Measurements from ENCODE around the gene FBXW7.
A peak's percentile ranks its signal among the peaks of the same experiment; 100 is the strongest.

FBXW7 gene

DNA sequence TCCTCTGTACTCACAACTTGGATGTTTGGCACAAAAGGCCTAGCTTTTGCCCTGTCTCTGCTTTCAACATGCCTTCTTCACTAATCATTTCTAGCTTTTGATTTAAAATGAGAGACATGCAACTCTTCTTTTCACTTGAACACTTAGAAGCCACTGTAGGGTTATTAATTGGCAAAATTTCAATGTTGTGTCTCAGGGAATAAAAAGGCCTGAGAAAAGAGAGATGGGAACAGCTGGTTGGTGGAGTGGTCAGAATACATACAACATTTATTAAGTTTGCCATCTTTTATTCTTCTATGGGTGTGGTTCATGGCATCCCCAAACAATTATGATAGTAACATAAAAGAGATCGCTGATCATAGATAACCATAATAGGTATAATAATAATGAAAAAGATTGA lies 114.3 kb downstream of the FBXW7 start:
- no peak for DNase-seq

DNA sequence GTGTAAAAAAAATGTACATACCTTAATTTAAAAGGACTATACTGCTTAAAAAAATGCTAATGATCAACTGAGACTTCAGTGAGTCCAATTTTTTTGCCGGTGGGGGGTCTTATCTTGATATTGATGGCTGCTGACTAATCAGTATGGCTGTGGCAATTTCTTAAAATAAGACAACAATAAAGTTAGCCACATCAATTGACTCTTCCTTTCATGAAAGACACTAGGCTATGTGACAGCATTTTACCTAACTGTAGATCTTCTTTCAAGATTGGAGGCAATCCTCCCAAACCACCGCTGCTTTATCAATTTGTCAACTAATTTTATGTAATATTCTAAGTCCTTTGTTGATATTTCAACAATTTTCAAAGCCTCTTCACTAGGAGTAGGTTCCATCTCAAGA lies 116.1 kb downstream of the FBXW7 start:
- DNase-seq: no peak

DNA sequence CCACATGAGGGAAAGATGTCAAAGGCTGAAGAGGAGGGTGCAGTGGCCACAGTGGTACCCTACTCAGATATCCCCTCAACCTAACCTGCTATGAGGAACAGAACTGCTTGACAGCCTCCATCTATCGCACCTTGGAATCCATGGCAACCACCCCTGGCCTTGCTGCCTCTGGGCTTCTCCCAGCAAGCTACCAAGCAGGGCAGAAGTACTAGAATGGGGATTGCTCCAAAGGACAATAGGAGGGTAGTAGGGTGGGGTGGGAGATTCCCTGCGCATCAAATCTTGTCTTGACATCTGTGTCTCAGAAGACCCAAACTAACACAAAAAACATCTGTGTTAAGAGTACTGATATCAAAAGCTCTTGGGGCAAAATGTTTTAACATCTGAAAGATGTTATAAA lies 118.2 kb downstream of the FBXW7 start:
- no peak for DNase-seq

DNA sequence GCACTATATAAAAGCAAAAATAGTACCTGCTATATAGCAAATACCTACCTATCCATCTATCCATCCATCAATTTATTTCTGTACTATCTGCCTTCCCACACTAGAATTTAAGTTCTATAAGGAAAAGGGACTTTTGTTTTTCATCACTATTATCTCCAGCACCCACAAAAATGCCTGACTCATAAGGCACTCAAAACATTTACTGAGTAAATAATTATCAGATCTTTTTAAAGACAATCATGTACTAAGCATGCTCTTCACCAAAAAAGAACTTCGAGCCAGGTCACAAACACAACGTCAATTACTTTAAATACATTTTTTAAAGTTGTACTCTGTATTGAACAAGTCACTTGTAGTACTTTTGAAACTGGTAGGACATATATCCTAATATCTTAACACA lies 119.9 kb downstream of the FBXW7 start:
- no peak for DNase-seq

DNA sequence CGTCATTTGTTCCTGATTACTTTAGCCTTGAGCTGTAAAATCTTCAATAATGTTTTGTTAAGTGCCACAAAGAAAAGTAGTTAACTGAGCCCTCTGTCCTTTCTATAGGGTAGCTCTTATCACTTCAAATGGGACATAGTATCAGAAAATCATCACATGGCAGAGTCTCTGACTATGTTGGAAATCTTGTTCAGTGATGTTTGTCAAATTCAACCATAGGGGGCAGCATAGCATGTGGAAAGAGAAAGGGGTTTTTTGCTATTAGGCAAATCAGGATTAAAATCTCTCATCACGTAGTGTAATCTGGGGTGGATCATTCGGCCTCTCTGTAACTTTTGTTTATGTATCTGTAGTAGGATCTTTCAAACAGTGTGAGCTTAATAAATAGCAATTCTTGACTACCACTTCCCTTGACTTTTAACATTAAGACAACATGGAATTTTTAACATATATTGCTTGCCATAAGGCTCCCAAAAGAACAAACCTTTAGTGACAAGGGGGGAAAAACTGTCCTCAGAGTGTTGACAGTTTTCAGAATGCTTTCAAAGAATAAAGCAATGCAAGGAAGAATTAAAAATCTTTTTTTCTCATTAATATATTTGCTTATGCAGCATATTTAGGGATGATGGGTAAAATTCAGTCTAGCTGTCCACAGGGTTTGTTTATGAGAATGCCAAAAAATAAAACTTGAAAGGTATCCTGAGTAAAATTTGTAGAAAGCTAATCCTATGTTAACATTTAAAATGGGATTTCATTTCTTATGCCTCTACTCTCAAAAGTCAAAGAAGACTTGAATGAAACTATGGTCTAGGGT lies 127.2 kb downstream of the FBXW7 start:
- no peak for DNase-seq

DNA sequence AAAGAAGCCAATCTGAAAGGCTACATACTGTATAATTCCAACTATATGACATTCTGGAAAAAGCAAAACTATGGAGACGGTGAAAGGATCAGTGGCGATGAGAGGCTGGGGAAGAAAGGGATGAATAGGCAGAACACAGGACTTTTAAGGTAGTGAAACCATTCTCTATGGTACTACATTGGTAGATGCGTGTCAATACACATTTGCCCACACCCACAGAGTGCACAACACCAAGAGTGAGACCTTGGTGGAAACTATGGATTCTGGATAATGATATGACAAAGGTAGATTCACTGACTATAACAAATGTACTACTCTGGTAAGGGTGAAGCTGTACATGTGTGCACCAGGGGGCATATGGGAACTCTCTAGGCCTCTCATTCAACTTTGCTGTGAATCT lies 134.5 kb downstream of the FBXW7 start:
- DNase-seq: no peak

DNA sequence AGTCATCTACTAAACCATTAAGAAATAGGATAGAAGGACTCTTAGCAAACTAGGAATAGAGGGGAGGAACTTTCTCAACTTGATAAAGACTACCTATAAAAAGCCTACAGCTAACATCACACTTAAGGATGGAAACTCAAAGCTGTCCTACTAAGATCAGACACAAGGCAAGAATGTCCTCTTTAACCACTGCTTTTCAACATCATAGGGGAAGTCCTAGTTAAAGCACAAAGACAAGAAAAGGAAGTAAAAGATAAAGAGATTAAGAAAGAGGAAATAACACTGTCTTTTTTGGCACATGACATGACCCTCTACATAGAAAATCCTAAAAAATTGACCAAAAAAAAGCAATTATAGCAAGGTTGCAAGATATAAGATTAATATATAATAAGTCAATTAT lies 136.6 kb downstream of the FBXW7 start:
- DNase-seq: no peak

DNA sequence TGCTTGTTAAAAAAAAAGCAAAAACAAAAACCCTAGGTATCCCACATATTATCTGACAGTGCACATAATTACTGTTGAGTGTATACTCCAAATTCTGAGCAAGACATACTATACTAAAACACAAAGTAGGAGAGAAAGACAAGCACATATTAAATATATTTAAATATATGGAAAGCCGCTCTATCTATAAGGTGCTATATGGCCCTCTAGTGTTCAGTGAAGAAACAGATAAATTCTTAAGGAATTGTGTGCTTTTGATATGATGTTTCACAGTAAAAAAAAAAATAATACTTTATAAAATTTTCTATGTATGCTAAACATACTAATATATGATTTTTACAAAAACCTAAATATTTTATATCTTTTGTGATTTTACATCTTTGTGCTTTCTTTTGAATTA lies 137.8 kb downstream of the FBXW7 start:
- no peak for DNase-seq

DNA sequence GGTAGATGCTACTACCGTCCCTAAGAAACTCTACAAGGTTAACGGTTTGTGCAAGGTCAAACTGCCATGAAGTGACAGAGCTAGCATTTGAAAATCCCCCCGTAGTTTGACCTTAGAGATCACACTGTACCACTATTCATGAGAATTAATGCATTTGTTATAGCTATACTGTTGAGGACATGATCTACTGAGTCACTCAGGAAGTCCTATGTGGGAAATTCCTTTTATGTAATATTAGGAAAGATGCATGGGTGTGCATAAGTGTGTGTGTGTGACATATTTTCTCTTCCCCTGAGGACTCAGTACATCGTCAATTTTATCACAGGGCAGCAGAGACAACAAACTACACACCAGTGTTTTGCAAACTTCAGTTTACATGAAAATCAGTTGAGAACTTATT lies 141.1 kb downstream of the FBXW7 start:
- DNase-seq: no peak

DNA sequence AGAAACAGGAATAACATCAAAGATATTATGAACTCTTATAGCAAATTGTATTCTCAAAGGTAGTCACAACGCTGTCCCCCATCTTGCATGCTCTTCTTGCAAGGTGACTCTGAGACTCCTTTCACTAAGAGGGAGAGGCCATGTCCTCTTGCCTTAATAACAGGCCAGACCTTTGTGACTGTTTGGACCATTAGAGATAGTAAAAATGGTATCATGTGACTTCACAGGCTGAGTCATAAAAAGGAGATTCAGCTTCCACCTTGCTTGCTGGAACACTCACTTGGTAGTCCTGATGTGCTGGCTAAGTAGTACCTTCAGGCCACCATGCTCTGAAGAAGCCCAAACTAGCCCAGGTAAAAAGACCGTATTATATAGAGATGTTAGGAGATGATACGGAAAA lies 143.8 kb downstream of the FBXW7 start:
- DNase-seq: no peak

DNA sequence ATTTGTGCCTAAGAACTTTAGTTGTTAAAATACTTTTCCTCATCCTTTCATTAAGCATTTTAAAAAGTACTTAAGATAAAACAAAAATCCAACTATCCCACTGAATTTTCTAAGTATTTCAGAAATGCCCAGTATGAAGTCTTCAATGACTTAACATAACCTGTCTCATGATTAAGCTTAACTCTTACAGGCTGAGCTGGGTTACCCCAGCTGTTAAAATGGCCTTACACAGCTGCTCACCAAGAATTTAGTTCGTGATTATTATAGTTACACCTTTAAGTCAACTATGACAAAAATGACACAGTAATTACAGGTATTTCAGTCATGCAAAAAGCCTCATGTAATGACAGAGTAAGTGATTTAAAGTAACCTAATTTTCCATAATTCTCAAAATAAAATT lies 145.7 kb downstream of the FBXW7 start:
- no peak for DNase-seq

DNA sequence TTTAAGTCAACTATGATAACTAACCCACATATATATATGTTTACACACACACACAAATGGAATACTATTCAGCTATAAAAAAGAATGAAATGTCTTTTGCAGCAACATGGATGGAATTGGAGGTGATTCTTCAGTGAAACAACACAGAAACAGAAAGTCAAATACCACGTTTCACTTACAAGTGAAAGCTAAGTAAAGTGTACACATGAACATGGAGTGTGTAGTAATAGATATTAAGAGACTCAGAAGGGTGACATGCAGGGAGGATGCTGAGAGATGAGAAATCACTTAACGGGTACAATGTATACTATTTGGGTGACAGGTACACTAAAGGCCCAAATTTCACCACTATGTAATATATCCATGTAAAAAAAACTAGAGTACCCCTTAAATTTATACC lies 146.5 kb downstream of the FBXW7 start:
- DNase-seq: no peak

DNA sequence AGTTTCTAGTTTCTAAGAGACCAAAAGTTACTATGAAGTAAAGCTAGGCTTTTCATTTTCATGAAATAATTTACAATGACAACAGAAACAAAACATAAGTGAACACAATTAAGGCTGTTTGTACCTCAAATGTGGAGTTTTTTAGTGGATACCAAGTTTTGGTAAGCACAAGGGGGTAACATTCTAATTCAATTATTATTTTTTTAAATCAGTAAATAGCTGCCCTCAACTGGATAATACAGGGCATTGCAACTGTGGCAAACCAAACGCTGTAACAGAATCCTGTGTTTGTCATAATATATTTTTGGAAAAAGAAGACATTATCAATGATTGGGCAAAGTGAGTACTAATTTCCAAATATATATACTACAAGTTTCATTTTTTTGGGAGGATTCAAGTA lies 150.3 kb downstream of the FBXW7 start:
- no peak for DNase-seq

DNA sequence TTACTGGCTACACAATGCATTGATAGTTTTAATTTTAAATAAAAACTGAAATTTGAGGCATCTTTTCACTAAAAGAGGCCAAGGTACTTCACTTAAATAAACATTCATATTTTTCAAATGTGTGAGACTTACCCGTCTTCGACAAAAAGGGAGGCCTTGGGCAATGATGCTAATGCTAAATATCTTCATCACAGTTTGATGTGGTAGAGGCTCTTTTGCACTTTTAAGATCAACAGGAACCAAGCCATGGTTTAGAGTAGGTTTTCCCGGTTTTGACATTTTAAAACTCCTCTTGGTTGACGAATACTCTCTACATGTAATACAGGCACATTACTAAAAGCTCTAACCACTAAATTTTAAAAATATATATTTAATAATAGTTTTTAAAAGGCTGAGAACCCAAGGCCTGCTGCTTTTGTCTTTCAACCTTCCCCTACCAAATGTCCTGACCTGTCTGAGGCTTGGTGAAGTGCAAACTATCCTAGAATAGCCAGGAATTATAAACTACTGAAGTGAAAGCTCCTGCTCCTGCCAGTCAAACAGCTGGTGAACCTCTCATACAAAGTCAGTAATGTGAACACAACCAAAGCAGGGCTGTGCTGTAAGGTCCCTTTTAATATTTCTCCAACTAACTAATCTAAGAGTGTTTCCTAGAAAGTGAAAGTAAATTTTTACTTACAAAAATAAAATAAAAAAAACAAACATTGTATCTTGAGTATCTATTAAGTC lies 153.7 kb downstream of the FBXW7 start:
- no peak for DNase-seq

DNA sequence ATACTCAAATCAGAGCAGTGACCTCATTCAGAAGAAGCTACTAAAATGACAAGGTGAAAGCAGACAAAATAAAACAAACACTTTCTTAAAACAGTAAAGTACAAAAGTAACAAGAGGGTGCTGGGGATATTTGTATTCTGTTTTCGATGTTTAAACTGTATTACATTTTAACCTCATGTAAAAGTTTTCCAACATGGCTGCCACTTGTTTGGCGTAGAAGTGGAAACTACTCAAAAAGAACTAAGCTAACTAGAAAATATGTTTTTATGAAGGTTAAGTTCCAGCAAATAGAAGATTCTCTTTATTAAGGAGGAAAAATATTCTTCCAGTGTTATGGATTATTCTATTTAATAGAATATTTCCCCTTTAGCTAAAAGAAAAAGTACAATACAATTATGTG lies 155.0 kb downstream of the FBXW7 start:
- DNase-seq: no peak

DNA sequence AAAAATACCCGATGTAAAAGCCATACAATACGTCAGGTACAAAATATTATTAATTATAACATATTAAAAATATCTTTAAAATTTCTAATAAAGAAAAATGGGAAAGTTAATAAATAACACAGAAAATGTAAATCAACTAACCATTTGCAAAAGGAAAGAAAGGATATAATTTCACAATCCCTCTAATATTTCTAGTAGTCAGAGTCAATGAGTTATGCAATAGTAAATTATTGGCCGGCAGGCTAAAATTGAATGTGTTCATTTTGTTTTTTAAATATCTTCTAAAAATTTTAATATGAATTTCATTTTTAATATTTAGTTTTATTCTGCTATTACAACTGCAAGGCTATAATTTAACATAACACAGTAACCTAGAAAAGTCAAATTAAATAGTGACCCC lies 155.7 kb downstream of the FBXW7 start:
- no peak for DNase-seq

DNA sequence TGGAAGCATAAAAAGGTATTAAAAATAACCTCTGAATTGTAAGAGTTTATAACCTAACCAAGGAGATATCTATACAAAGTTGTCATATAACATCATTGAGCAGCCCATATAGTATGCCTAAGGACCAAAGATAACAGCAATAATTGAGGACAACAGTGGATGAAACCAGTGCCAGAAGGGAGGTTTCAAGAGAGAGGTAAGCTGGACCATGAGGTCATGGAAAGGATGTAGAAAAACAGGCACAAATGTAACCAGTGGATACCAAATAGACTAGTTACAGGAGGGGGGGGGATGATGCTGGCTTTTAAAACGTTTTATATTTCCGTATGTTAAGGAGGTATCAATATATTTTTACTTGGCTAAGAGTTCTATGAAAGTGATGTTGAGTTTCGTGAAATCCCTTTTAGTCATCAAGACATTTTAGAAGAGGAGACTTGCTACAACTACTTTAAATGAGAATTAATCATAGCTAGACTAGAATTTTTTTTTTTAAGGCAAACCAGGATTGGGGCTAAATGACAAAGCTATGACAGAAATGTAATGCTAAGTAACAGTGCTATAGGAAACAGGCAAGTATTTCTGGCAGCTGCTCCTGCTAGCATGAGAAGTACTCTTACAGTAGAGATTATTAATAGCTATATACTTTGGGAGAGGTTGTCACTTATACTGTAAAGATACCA lies 161.1 kb downstream of the FBXW7 start:
- DNase-seq: no peak

DNA sequence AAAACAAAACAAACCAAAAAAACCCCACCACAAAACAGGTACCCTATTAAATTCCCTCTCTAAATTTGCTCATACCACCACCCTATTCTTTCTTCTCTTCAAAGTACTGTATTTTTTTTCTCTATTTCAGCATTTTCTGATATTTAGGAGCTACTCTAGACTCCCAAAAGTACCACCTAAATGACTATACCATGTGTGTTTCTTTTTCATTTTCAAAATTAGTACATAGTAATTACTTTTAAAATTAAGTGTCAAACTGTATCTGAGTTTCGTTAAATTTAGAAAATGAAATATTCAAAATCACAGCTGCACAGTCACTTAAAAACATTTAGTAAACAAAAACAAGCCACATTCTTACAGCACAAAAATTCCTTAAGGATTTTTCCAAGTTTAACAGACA lies 161.7 kb downstream of the FBXW7 start:
- DNase-seq: no peak

DNA sequence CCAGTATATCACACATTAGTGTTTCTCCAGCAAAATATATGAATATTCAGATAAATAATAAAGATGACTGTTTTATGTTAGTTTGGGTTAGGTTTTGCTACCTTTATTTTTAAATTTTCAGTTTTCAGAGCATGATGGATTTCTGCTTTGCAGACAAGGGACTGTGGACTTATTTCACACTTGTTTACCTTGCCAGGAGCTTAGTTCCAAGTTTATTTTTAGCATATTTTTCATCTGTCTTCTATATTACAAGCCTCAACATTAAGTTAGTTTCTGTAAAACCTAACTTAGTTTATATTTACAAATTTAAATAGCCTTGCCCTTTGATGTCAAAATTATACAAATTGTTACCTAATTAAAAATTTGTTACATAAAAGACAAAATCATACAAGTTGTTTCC lies 163.4 kb downstream of the FBXW7 start:
- no peak for DNase-seq

DNA sequence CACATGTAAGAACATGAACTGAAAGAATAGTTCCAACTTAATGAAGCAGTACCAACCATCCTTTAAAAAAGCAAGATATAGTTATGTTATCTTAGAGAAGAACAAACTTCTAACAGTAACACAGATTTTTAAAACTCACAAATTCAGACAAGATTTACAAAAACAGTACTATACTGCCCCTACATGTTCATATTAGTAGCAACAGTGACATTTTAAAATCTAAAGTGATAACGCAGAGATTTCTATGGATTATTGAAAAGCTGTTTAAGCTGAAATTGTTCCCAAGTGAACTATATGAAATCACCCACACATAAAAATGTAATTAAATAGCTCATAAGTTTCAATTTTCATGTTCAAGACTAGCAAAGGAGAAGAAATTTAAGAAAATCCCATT lies 166.0 kb downstream of the FBXW7 start:
- DNase-seq: no peak

DNA sequence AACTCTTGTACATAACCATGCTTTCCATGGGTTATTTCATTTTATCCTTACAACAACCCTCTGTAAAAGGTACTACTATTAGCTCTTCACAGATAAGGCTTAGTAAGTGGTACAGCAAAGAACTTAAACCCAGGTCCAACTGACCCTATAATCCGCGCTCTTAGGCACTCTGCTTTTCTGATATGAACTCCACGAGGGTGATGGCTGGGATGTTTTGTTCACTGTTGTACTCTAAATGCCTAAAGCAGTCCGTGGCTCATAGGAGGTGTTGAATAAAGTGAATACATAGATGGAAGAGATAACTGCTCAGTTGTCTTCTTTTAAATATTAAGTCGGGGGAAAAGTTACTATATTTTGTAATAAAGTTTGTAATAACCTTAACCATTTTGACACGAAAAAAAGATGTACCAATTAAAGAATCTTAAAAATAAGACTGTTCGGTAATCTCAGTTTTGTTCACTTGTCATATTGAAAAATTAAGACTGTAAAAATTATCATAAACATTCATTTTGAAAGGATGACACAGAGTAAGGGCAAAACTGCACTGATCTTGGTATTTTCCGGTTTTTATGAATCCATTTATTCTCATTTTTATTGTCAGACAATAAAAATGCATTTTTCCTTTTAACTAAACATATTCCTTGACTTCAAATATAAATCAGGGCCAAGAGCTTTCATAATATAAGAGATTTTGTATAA lies 166.5 kb downstream of the FBXW7 start:
- DNase-seq: no peak

DNA sequence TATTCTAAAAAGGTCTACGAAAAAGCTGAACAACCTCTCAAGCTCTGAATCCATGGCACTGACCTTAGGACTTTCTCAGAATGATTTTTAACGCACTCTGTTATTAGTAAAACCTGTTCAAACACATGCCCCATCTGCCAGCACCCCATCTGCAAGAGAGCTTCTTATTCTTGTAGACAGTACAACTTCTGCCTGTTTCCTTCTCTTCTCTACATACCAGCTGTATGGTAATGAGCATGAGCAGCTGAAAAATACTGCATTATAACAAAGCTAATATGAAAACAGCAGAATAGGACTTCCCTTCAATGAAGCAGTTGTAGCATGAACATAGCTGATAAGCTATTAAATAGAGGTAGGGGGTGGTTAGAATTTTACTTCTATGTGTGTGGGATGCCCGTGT lies 167.9 kb downstream of the FBXW7 start:
- peak; percentile 57 for DNase-seq

DNA sequence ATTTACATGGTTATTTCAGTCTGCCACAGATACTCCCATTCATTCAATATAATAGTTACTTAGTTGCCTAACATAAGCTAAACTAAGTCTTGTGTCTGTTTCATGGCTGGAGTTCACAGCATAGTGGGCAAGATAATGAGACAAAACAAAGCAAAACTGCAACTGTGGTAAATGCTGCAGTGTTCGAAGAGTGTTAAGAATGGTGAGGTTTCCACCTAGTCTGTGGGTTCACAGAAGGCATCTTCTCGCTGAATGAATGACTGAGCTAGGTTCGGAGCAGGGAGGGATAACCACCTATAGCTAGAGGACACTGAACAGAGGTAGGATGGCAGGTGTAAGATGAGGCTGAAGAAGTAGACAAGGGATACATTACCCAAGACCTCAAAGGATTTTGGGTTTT lies 171.0 kb downstream of the FBXW7 start:
- DNase-seq: no peak

DNA sequence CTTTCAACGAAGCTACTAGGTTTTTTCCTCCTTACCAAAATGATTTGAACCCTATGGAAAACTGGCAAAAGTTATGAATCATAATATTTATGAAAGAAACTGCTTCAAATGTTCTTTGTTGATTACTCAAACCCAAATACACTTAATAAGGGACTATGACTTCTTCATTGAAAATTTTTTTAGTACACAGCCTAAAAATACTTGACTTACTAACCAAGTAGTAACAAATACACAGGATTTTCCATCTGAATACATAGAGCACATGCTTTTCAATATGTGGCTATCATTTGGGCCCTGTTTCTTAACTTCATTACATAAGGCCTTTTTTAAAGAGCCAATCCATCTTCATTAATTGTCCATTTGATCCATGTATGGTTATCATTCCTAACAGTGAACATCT lies 171.5 kb downstream of the FBXW7 start:
- DNase-seq: no peak

All from NCI-H2227 treated with DMSO at 0.1 percent for 48 hours (cell line).